GM21825 (cell line): ENCODE results near the gene PUSL1.

Experiments
- ATAC-seq: cut with Tn5 transposase; IDR thresholded peaks from one replicate; pipeline ENCODE4 v1.9.1; 2021; ENCODE audit warnings: mild to moderate bottlenecking, moderate library complexity; ENCODE audit not compliant: unreplicated experiment

The PUSL1 gene

DNA sequence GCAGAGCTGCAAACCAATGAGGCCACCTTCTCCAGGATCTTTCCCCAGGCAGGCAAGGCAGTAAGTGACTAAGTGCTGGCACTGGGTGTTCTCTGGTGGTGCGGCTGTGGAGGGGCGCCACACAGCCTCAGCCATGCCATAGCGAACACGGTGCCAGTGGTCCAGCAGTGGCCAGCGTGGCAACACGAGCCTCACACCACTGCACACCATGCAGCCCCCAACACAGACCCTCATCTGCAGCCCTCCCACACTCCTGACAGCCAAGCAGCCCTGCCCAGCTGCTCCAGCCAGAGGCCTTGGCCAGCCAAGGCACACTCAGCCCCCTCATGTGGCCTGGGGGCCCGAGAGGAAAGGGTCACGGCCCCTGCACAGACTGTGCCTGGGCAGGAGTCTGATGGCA lies 13.1 kb downstream of the PUSL1 start:
- ATAC-seq: no peak

DNA sequence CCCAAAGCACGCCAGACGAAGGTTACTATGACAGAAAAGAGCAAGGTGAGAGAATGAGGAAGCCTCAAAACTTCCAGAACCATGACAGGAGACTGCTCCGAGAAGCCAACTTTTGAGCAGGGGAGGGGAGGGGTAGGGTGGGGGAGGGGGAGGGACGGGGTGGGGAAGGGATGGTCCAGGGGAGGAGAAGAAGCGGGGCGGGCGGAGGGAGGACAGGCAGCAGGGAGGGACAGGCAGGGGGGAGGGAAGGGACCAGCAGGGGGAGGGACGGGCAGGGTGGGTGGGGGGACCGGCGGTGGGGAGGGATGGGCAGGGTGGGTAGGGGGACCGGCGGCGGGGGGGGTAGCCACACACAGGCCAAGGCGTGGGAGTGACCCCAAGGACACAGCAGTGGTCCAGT lies 14.0 kb downstream of the PUSL1 start:
- ATAC-seq: no peak

DNA sequence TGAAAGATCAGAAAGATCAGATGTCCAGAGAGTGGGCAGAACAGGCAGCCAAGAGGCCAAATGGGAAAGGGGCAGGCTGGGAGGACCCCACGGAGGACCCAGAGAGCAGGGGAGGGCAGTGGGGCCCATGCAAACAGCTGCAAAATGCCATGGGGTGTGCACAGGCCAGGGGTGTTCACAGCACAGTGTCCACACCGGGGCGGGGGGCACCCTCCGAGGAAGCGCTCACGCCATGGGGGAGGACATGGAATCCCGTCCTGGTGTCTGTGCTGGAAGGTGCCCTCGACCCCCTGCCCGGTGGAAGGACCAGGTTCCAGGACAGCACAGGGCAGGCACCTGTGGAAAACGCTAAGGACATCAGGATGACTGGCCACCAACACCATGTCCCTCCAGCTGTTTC lies 14.6 kb downstream of the PUSL1 start:
- no peak for ATAC-seq

DNA sequence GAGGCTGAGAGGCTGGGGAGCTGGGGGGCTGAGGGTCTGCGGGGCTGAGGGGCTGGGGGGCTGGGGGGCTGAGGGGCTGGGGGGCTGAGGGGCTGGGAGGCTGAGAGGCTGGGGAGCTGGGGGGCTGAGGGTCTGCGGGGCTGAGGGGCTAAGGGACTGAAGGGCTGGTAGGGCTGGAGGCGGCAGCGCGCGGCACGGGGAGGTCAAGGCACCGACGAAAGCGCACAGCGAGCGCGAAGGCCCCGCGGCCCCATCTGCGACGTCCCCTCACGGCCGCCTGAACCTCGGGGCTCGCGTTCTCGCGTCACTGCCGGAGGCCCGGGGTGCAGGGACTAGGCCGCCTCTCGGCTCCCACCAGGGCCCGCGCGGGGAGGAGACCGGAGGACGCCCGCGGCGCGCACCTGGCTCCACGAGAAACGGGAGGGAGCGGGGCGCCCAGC lies 15.7 kb downstream of the PUSL1 start:
- ATAC-seq: peak; percentile 10

DNA sequence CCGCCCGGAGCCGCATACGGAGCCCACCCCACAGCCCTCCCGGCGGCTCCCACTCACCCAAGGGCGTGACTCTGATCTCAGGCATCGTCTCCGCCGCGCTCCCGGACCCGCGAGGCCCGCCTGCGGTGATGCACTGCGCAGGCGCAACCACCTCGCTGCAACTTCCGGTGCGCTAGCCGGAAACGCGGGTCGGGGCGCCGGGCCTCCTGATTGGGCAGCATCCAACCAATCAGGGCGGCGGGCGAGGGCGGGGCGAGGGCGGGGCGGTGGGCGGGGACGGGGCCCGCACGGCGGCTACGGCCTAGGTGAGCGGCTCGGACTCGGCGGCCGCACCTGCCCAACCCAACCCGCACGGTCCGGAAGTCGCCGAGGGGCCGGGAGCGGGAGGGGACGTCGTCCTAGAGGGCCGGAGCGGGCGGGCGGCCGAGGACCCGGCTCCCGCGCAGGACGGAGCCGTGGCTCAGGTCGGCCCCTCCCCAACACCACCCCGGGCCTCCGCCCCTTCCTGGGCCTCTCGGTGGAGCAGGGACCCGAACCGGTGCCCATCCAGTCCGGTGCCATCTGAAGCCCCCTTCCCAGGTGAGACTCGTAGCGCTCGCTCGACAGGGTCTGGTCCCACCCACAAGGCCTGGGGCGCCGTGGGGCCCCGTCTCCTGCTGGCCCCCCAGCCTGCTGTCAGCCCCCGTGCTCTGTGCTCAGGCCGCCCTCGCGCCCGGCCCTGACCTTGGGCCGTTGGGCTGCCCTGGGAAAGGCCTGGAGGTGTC lies 16.3 kb downstream of the PUSL1 start, which contains the start of the genes CPTP and INTS11:
CPTP (plus strand) TSS at position 279 of the 764 bp plus-strand sequence. CDS start 2,109 bp downstream, outside the sequence.
INTS11 (minus strand) TSS at position 137 of the 764 bp plus-strand sequence; CDS start at position 85, 52 bp downstream.
- peak; percentile 55 for ATAC-seq

DNA sequence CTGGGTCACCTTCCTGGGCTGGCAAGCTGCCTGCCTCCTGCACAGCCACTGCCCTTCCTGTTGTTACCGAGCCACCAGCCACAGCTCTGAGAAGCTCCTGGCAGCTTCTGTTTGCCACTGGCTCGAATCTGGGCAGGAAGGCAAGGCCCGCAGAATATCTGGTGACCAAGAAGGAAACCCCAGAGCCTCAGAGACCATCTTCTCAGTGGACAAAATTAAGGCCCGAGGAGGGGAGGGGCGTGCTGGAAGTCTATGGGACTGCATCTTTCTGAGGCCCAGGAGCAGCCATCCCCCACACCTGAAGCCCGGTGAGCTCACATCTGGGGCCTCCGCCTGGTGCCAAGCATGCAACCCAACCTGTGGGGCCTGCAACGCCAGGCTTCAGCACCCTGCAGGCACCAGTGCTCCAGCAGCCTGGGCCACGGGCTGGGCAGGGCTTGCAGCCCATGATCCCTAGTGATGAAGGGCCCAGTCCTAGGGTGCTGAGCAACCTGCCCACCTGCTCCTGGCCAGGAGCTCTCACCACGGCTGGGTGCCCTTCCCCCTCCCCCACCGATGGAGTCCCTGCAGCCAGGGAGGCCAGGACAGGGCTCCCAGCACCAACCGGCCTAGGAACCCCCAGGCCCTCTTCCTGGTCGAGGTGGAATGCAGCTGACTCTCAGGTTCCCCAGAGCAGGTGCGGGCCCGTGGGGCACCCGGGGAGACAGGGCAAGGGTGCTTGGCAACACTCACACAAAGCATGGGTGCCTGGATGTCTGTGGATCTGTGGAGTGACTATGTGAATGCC lies 17.1 kb downstream of the PUSL1 start:
- ATAC-seq: no peak

DNA sequence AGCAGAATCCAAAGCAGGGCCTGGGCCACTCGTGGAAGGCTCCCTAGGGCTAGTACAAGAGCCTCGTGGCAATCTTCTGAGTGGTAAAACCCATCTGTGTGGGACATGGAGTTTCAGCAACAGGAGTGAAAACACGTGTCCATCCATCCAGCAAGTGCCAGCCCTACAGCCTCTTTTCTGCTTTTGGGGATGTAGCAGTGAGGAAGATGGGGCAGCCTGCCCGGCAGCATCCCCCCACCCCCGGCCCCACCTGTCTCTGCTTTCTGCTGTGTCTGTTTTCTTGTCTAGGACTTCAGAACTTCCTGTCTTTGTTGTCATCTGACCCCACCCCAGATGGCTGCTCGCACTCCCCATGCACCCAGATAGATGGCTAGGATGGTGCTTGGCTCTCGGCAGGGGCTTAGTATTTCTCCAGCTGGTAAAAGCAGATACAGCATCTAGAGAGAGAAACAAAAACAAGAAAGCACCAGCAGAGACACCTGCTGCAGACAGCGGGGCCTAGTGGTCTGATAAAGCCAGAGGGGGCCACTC lies 17.7 kb downstream of the PUSL1 start:
- ATAC-seq: no peak

DNA sequence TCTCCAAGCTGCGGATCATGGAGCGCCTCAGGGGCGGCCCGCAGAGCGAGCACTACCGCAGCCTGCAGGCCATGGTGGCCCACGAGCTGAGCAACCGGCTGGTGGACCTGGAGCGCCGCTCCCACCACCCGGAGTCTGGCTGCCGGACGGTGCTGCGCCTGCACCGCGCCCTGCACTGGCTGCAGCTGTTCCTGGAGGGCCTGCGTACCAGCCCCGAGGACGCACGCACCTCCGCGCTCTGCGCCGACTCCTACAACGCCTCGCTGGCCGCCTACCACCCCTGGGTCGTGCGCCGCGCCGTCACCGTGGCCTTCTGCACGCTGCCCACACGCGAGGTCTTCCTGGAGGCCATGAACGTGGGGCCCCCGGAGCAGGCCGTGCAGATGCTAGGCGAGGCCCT lies 18.9 kb downstream of the PUSL1 start:
- ATAC-seq: no peak

DNA sequence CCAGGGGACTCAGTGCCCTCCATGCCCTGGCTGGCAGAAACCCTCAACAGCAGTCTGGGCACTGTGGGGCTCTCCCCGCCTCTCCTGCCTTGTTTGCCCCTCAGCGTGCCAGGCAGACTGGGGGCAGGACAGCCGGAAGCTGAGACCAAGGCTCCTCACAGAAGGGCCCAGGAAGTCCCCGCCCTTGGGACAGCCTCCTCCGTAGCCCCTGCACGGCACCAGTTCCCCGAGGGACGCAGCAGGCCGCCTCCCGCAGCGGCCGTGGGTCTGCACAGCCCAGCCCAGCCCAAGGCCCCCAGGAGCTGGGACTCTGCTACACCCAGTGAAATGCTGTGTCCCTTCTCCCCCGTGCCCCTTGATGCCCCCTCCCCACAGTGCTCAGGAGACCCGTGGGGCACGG lies 19.9 kb downstream of the PUSL1 start:
- ATAC-seq: no peak

DNA sequence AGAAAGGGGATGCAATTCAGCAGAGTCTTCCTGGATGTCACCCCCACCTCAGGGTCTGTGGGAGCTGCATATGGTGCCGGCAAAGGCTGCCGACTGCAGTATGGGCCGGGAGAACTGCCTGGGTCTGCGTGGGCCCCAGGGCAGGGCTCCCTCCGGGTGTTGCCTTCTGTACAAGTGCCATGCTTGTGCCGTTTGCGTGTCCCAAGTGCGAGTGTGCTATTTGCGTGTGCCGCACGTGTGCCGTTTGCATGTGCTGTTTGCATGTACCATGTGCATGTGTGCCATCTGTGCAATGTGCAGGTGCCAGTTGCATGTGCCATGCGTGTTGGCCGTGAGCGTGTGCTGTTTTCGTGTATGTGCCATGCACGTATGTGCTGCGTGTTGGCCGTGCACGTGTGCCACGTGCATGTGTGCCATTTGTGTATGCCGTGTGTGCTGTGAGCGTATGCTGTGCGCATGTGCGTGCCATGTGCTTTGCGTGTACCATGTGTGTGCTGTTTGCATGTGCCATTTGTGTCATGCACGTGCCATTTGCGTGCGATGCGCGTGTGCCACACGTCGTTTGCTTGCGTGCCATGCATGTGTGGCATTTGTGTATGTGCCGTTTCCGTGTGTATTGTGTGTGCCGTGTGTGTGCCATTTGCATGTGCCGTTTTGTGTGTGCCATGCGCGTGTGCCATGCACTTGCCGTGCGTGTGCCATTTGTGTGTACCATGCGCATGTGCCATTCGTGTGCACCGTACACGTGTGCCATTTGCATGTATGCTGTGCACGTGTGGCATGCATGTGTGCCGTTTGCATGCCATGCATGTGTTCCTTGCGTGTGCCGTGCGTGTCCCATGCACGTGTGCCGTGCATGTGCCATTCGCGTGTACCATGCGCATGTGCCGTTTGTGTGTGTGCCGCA lies 21.2 kb downstream of the PUSL1 start:
- ATAC-seq: no peak

DNA sequence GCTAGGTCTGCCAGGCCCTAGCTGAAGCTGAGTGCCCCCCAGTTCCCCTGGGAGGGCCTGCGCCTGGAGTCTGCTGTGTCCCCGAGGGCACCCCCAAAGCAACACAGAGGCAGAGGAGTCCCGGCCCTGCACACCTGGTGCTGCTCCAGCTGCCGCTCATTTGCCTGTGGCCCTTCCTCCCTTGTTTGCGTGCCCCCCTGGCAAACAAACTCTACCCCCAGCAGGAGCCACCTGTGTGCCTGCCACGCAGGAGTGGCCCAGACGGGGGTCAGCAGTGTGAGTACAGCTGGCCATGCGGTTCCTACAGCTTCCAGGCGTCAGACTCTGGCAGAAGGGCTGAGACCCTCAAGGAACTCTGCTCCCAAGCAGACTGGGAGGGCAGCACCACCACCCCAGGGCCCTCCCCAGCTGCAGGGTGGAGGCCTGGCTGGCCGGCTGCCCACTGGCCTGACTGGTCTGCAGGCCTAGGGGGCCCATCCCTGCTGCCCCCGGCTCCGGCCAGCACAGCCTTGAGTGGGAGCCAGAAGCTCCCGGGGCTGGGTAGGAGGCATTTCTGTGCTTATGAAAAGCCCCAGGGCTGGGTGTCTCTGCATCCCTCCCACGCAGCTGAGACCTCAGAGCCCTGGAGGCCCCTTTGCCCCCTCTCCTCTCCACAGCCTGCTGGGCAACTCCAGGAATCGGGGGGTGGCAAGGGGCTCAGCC lies 22.1 kb downstream of the PUSL1 start:
- no peak for ATAC-seq

DNA sequence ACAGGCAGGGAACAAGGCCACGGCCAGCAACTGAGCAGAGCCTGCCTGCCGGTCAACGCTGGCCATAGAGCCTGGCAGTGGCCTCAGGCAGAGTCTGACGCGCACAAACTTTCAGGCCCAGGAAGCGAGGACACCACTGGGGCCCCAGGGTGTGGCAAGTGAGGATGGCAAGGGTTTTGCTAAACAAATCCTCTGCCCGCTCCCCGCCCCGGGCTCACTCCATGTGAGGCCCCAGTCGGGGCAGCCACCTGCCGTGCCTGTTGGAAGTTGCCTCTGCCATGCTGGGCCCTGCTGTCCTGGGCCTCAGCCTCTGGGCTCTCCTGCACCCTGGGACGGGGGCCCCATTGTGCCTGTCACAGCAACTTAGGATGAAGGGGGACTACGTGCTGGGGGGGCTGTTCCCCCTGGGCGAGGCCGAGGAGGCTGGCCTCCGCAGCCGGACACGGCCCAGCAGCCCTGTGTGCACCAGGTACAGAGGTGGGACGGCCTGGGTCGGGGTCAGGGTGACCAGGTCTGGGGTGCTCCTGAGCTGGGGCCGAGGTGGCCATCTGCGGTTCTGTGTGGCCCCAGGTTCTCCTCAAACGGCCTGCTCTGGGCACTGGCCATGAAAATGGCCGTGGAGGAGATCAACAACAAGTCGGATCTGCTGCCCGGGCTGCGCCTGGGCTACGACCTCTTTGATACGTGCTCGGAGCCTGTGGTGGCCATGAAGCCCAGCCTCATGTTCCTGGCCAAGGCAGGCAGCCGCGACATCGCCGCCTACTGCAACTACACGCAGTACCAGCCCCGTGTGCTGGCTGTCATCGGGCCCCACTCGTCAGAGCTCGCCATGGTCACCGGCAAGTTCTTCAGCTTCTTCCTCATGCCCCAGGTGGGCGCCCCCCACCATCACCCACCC lies 22.9 kb downstream of the PUSL1 start, which contains the start of gene TAS1R3:
TAS1R3 (plus strand) TSS at position 213 of the 898 bp plus-strand sequence; CDS start at position 279, 66 bp downstream.
- ATAC-seq: no peak

DNA sequence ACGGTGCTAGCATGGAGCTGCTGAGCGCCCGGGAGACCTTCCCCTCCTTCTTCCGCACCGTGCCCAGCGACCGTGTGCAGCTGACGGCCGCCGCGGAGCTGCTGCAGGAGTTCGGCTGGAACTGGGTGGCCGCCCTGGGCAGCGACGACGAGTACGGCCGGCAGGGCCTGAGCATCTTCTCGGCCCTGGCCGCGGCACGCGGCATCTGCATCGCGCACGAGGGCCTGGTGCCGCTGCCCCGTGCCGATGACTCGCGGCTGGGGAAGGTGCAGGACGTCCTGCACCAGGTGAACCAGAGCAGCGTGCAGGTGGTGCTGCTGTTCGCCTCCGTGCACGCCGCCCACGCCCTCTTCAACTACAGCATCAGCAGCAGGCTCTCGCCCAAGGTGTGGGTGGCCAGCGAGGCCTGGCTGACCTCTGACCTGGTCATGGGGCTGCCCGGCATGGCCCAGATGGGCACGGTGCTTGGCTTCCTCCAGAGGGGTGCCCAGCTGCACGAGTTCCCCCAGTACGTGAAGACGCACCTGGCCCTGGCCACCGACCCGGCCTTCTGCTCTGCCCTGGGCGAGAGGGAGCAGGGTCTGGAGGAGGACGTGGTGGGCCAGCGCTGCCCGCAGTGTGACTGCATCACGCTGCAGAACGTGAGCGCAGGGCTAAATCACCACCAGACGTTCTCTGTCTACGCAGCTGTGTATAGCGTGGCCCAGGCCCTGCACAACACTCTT lies 23.8 kb downstream of the PUSL1 start:
- no peak for ATAC-seq

DNA sequence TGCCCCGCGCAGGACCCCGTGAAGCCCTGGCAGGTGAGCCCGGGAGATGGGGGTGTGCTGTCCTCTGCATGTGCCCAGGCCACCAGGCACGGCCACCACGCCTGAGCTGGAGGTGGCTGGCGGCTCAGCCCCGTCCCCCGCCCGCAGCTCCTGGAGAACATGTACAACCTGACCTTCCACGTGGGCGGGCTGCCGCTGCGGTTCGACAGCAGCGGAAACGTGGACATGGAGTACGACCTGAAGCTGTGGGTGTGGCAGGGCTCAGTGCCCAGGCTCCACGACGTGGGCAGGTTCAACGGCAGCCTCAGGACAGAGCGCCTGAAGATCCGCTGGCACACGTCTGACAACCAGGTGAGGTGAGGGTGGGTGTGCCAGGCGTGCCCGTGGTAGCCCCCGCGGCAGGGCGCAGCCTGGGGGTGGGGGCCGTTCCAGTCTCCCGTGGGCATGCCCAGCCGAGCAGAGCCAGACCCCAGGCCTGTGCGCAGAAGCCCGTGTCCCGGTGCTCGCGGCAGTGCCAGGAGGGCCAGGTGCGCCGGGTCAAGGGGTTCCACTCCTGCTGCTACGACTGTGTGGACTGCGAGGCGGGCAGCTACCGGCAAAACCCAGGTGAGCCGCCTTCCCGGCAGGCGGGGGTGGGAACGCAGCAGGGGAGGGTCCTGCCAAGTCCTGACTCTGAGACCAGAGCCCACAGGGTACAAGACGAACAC lies 24.5 kb downstream of the PUSL1 start:
- ATAC-seq: no peak

DNA sequence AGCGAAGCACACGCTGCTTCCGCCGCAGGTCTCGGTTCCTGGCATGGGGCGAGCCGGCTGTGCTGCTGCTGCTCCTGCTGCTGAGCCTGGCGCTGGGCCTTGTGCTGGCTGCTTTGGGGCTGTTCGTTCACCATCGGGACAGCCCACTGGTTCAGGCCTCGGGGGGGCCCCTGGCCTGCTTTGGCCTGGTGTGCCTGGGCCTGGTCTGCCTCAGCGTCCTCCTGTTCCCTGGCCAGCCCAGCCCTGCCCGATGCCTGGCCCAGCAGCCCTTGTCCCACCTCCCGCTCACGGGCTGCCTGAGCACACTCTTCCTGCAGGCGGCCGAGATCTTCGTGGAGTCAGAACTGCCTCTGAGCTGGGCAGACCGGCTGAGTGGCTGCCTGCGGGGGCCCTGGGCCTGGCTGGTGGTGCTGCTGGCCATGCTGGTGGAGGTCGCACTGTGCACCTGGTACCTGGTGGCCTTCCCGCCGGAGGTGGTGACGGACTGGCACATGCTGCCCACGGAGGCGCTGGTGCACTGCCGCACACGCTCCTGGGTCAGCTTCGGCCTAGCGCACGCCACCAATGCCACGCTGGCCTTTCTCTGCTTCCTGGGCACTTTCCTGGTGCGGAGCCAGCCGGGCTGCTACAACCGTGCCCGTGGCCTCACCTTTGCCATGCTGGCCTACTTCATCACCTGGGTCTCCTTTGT lies 25.3 kb downstream of the PUSL1 start:
- ATAC-seq: no peak

DNA sequence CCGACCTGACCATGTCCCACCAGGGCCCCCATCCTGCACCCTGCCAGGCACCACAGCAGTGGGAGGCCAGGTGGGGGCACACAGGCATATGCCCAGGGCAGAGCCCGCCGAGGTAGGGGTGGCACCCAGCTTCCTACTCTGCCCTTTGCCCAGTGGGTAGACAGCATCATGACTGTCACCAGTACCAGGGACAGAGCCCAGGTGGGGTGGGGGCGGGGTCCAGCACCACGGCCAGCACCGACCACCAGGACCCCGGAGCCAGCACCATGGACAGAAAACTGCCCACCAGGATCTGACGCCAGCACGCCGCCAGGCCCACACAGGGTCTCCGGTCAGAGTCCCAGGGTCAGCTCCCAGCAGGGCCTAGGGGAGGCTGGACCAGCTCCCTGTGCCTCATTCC lies 26.4 kb downstream of the PUSL1 start:
- no peak for ATAC-seq

DNA sequence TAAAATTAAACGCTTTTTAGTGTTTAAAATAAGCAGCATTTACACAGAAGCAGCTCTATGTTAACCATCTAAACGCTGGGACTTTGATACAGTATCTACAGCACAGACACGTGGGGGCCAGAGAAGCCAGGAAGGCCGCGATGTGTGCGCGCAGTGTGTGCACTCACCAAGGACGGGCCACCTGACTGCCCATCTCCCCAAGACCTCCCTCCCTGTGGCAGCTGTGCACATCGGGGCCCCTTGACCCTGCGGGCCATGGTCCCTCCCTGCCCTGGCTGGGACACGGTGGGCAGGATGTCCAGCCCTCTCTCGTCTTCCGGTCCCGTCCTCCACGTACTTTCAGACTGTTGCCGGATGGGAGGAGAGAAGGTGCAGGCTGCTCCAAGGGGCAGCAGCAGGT lies 26.9 kb downstream of the PUSL1 start:
- ATAC-seq: no peak
